Measurements from ENCODE around the gene ELANE. TPM values are rescaled to one million over a fixed set of nuclear protein-coding genes. Genes with fewer than 3 reads are reported as not detected.

ELANE gene
- total RNA-seq, 1 donor, result 11.0 TPM

DNA sequence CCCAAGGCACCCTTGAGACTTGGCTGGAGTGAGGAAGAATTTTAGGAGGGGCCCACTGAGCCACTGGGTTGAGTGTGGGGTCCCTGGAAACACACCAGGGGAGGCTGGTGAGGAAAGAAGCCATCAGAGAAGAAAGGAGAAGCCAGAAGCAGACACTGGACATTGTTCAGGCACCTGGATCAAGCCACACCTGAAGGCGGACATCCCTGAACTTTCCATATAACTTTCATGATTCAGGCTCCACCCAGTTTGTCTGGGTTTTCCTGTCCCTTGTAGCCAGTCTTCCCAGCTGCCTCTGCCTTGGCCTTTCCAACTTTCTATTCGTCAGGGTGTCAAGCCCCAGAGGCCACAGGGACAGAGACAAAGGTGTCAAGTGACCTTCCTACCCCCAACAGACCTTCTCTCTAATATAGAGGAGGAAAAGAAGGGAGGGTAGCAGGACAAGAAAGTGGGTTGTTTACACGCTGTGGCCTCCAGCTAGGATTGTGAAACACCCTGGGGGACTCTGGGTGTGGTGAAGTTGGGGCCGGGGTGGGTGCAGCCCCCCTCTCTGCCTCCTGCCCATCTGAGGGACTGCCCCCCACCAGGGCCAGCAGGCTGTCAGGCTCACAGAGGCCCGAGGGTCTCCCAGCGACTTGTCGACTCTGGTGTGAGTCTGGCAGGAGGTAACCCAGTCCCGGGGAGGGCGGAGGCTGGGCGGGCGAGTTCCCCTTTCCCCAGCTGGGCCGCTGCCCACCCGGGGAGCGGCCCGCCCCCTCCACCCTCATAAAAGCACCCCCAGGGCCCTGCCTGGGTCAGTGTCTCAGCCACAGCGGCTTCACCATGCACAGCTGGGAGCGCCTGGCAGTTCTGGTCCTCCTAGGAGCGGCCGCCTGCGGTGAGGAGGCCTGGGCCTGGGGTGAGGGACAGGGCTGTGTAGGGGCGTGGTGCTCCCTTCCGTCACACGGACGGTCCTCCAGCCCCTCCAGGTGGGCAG lies 7.1 kb downstream of the ELANE start, which contains the start of gene CFD:
TSS of gene CFD (plus strand) at position 797 of the 976 bp plus-strand sequence. CDS start at position 823, 26 bp downstream.
- peak in 2 of 3 donors; percentile 51 to 52 for DNase-seq (ENCODE audit: low read depth in 2 of 3, low spot score in 2 of 3)

DNA sequence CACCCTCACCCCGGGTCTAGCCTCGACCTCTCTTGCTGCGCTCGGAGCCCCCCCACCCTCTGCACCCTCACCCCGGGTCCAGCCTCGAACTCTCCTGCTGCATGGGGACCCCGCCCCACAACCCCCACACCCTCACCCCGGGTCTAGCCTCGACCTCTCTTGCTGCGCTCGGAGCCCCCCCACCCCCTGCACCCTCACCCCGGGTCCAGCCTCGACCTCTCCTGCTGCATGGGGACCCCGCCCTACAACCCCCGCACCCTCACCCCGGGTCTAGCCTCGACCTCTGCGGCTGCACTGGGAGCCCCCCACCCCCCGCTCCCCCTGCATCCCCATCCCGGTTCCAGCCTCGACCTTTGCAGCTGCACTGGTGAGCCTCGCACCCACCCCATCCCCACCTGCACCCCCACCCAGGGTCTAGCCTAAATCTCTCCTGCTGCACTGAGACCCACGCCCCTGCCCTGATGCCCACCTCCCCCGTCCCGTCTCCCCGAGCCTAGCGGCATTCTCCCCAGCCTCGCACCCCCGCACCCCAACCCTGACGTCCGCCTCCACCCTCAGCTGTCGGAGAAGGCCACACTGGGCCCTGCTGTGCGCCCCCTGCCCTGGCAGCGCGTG lies 9.1 kb downstream of the ELANE start:
- DNase-seq (ENCODE audit: low read depth in 2 of 3, low spot score in 2 of 3), result no peak

DNA sequence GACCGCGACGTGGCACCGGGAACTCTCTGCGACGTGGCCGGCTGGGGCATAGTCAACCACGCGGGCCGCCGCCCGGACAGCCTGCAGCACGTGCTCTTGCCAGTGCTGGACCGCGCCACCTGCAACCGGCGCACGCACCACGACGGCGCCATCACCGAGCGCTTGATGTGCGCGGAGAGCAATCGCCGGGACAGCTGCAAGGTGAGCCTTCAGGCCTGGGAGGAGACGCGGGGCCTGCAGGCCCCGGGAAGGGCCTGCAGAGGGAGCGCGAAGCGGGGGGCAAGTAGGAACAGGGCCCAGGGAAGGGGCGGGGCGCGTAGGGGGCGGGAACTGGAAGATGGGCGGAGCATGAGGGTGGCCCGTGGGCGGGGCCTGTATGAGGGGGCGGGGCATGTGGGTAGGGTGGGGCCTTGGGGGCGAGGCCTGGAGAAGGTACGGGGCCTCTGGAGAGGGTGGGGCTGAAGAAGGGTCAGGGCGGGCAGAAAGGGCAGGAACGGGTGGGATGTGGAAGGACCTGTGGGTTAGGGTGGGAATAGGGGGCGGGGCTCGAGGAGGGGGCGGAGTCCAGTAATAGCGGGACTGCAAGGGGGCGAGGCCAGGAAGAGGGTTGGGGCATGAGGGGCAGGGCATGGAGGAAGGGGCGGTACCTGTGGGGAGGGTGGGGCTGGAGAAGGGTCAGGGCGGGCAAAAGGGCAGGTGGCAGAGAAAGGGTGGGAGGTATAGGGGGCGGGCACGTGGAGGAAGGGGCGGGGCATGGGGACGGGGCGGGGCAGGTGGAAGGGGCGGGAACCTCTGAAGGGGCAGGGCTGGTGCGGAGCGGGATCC lies 9.9 kb downstream of the ELANE start:
- DNase-seq (ENCODE audit: low read depth in 2 of 3, low spot score in 2 of 3), result peak; percentile 44 to 89 (median 88)

DNA sequence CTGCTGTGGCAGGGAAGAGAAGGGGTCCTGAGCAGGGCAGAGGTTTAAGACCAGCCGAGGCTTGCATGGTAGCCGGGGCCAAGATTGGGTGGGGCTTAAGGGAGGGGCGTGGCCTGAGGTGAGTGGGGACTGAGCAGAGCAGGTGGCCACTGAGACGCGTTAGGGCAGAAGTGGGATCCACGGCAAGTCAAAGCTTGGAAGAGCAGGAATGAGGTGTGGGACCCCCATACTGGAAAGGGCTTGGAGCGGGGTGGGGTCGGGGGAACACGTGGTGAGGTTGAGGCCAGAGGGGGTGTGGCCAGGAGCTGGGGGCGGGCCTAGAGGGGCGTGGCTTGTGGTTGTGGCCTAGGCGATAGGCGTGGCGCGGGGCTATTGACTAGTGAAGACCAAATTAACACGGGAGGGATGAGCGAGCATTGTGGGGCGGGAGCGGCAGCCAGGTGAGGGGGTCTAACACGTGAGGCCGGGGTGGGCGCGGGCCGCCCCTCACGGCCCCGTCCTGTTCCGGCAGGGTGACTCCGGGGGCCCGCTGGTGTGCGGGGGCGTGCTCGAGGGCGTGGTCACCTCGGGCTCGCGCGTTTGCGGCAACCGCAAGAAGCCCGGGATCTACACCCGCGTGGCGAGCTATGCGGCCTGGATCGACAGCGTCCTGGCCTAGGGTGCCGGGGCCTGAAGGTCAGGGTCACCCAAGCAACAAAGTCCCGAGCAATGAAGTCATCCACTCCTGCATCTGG lies 10.6 kb downstream of the ELANE start:
- DNase-seq (ENCODE audit: low read depth in 2 of 3, low spot score in 2 of 3), result peak; percentile 53 to 90 (median 86)

DNA sequence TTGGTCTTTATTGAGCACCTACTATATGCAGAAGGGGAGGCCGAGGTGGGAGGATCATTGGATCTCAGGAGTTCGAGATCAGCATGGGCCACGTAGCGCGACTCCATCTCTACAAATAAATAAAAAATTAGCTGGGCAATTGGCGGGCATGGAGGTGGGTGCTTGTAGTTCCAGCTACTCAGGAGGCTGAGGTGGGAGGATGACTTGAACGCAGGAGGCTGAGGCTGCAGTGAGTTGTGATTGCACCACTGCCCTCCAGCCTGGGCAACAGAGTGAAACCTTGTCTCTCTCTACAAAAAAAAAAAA lies 11.2 kb downstream of the ELANE start:
- DNase-seq (ENCODE audit: low read depth in 2 of 3, low spot score in 2 of 3), result no peak

DNA sequence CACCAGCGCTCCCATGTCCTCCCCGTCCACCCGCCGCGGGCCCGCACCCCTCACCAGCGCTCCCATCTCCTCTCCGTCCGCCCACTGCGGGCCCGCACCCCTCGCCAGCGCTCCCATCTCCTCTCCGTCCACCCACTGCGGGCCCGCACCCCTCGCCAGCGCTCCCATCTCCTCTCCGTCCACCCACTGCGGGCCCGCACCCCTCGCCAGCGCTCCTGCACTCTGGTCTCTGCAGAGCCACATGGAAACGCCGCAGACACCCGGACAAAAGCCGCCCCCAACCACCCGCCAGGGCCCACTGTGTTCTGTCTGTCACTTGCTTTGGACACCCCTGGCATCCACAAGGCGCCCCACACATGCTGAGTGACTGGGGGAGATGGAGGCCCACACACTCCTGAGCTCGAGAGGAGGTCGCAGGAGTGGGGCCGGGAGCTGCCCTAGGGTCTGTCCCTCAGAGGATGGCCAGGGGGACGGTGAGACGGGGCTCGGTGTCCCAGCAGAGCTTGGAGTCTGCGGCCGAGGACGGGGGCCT lies 14.7 kb downstream of the ELANE start:
- no peak for DNase-seq (ENCODE audit: low read depth in 2 of 3, low spot score in 2 of 3)

DNA sequence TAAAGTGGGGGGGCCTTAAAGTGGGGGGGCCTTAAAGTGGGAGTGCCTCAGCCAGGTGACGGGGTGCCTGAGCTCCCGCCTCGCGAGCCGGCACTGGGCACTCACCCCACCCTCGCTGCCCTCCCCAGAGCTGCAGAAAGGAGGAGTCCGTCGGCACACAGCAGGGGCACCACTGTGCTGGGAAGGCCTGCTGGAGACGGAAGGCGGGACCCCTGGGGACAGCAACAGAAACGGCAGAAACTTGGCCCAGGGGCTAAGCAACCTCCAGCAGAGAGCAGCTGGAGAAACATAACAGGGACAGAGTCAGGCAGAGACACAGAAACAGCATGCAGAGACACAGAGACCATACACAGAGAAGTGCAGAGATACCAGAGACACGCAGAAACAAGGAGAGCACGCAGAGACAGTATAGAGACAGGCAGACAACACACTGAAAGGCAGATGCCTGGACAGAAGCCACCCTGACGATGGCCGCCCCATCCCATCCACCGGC lies 15.2 kb downstream of the ELANE start:
- no peak for DNase-seq (ENCODE audit: low read depth in 2 of 3, low spot score in 2 of 3)

DNA sequence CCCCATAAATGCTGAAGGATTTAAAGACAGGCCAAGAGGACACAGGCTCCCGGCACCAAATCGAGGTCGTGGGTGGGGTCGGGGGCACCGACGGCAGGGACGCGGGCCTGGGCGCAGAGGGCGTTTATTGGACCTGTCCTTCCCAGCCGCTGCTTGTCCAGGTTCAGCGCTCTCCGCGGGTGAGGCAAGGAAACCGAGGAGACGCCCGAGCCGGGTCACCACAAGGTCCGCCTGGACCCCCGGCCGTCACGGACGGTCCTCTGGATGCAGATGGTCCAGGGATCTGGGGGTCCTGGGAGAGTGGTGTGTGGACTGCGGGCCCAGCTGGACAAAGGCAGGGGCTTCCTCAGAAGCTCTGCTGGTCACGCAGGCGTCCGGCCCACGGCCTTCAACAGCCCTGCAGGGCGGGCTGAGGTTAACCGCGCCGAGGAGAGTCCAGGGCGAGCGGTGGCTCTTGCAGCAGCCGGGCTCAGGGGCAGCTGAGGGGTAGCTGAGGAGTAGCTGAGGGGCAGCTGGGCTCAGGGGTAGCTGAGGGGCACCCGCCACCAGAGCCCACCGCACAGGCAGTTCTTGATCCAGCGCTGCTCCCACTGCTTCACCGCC lies 15.9 kb downstream of the ELANE start:
- no peak for DNase-seq (ENCODE audit: low read depth in 2 of 3, low spot score in 2 of 3)

DNA sequence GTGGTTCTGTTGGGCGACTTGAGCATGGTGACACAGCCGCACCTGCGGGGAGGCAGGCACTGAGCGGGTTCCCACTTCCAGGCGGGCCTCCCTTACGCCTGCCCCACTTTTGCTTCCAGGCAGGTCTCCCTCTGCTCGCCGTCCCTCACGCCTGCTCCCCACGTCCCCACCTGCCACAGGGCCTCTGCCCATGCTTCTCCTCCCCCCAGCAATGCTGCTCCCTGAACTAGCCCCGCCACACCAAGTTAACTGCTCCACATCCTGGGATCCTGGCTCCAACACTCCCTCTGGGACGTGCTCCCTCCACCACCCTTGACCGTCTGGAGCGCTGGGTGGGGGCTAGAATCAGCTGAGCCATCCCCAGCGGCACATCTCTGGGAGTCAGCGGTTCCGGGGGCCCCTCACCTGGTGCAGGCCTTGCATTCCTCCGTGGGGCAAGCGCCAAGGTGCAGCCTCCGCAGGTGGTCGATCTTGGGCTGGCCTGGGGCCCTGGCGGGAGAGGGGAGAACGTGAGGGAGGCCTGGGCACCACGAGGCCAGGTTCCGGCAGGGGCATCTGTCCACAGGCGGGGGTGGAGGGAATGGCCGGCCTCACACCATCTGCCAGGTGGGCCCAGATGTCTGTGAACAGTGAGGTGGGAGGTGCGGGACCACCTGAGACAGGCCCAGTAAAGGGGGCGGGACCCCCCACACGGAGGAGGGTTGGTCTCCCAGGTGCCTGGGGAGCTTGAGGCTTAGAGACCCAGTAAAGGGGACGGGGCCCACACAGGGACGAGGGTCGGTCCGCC lies 16.5 kb downstream of the ELANE start:
- DNase-seq (ENCODE audit: low read depth in 2 of 3, low spot score in 2 of 3), result no peak

DNA sequence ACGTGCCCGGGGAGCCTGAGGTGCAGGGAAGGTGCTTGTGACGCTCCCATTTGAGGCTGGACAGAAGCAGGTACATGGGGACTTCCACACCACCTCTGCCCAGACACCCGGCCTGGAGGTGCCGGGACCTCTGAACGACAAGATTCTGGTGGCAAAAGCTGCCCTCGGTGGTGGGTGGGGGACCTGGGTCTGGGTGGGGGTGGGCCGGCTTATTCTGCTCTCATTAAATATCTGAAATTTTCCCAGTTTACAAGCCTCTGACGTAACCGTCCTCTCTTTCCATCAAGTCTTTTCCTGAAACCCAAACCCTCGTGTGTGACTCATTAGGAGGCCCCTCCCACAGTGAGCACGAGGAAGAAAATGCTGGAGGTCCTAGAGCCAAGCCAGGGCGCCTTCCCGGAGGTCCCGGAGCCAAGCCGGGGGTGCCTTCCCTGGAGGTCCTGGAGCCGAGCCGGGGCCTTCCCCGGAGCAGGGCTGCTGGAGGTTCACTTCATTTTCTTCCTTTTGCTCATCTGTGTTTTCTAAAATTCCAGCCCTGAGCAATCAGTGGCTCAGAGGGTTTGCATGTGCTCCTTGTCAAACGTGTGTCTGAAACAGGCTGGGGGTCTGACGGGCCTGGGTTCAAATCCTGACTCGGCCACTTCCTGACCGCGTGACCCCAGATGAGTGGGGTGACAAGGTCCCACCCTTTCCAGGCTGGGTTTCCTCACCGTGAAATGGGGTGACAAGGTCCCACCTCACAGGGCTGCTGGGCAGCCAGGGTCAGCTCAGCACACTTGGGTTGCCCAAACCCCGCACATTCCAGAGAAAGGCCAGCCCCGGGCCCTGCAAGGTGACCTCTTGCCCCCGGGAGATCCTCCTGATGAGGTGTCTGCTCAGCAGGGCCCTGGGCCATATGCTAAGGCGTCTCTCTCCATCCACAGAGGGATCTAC lies 17.4 kb downstream of the ELANE start:
- no peak for DNase-seq (ENCODE audit: low read depth in 2 of 3, low spot score in 2 of 3)

DNA sequence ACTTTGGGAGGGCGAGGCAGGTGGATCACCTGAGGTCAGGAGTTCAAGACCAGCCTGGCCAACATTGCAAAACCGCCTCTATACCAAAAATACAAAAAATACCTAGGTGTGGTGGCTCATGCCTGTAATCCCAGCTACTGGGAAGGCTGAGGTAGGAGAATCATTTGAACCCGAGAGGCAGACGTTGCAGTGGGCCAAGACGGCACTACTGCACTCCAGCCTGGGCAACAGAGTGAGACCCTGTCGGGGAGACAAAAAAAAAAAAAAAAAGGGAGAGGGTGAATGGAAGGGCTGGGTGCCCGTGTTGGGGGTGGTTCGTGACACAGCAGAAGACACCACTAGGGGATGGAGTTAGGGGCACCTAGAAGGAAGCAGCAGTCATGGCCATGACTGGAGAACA lies 18.2 kb downstream of the ELANE start:
- no peak for DNase-seq (ENCODE audit: low read depth in 2 of 3, low spot score in 2 of 3)

DNA sequence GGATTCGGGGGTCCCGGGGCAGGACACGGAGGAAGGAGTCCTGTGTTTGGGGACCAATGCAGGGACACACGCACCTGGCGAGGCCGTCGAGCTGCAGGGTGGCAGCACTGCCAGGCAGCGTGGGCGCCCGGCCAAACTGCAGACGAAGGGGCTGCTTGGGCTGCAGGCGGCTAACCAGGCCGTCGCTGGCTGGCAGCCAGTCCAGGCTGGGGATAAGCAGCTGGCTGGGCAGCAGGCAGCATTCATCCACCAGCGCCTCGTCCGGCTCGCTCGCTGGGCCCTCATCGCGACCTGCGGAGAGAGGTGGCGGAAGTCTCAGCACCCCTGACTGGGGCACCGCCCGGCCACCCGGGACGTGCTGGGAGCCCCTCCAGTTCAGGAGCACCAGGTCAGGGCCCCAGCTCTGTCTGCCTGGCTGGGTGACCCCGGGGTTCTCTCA lies 18.9 kb downstream of the ELANE start:
- no peak for DNase-seq (ENCODE audit: low read depth in 2 of 3, low spot score in 2 of 3)

DNA sequence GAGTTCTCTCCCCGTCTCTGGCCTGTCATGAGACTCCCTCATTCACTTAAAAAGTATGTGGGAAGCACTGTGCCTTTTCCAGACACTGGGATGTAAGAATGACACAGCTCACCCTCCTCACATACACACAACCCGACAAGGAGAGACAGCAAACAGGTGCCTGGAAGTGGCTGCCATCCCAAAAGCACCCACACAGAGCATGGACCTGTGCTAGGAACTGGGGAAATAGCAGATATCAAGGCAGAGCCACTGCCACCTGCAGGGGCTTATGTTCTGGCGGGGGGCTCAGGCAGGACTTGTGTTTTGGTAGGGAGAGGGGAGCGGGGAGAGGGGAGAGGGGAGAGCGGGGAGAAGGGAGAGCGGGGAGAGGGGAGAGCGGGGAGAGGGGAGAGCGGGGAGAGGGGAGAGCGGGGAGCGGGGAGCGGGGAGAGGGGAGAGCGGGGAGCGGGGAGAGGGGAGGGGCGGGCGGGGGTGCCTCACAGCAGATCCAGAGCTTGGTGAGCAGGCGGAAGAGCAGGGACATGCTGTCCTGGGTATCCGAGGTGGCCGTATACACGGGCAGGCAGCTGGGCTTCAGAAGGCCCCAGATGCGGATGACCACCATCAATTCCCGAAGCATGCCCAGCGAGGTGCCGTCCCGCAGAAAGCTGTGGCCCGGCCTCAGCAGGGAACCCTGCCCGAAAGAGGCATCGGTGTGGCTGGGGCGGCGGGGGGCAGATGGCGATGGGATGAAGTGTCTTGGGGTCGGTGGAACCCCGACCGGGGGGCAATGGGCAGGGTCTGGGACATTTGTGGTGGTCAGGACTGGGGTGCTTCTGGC lies 19.6 kb downstream of the ELANE start:
- no peak for DNase-seq (ENCODE audit: low read depth in 2 of 3, low spot score in 2 of 3)

DNA sequence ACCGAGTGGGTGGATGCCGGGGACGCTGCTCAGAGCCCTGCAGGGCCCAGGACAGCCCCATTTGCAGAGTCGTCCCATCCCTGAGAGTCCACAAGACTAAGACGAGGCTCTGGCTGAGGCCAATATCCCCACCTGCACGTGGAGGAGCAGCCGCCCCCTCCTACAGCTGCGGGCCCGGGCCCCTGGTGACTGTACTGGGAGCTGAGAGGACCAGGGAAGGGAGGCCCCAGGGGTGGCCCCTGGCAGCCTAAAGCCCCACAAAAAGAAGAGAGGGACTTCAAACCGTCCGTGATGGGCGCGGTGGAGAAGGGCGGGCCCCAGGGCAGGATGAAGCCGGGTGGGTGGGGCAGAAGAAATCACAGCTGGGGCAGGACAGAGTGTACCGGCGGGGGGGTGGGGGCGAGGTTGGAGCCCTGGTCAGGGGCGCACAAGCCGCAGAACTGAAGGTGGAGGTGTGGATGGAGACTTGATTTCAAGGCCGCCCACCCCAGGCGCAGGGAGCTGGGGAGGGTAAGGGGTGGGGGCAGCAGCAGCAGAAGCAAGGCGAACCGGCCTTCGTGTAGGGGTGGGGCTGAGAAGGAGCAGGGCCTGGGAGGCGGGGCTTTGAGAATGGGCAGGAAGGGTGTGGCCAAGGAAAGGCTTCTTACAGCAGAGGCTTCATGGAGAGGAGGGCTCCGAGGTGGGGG lies 20.3 kb downstream of the ELANE start:
- DNase-seq (ENCODE audit: low read depth in 2 of 3, low spot score in 2 of 3), result peak in 2 of 3 donors; percentile 86 to 90

DNA sequence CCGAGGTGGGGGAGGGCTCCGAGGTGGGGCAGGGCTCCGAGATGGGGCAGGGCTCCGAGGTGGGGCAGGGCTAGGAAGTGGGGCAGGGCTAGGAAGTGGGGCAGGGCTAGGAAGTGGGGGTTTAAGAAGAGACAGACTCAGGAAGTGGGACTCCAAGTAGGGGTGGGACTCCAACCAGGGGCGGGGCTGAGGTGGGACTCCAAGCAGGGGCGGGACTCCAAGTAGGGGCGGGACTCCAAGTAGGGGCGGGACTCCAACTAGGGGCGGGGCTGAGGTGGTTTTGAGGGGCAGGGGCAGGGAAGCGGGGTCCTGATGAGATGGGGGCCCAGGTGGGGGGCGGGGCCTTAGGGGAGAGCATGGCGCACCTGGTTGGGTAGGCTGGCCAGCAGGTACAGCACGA lies 21.0 kb downstream of the ELANE start:
- DNase-seq (ENCODE audit: low read depth in 2 of 3, low spot score in 2 of 3), result peak in 2 of 3 donors; percentile 82

DNA sequence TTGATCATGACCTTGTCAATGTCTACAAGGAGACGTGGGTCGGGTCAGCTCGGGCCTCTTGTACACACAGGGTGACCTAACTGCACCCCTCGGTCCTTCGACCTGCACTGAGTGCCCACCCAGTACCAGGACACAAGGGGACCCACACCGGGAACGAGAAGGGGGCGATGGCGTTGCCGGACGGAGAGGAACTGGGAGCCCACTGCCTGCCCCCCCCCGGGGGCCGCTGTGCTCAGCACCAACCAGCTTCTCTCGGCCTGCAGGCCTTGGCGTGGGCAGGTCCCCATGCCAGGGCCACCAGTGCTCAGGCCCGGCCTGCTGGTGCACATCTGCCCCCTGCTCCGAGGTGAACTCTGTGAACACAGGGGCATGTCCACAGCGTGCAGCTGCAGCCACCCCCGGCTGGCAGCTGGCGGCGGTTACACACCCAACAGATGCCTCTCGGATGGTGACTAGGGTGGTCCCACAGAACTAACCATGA lies 21.5 kb downstream of the ELANE start:
- no peak for DNase-seq (ENCODE audit: low read depth in 2 of 3, low spot score in 2 of 3)

All from hematopoietic multipotent progenitor cell (in vitro differentiated cells).